CD1c-positive myeloid dendritic cell (primary cell): ENCODE measurements around the gene ZAR1L.

ENCODE experiments used
- DNase-seq: peaks from one replicate; pipeline ENCODE4 v3.0.0-alpha.2; 2016; ENCODE audit errors: extremely low spot score

ZAR1L gene

DNA sequence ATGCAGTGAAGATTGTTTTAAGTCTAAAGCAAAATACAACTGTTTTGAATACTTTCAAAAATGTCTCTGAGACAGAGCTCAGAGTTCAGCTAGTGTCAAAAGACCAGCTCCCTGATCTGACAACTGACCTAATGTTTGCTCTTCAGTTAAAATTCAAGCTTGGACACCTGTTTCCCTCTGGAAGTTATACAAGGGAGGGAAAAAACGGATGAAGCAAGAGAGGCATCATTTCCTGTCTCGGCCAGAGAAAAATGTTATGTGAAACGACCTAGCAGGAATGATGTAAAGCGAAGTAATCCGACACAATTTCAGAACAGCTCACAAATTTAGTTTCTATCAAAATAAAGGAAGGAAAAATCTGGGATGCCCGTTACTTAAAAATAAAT lies 59.4 kb downstream of the ZAR1L start:
- no peak for DNase-seq

DNA sequence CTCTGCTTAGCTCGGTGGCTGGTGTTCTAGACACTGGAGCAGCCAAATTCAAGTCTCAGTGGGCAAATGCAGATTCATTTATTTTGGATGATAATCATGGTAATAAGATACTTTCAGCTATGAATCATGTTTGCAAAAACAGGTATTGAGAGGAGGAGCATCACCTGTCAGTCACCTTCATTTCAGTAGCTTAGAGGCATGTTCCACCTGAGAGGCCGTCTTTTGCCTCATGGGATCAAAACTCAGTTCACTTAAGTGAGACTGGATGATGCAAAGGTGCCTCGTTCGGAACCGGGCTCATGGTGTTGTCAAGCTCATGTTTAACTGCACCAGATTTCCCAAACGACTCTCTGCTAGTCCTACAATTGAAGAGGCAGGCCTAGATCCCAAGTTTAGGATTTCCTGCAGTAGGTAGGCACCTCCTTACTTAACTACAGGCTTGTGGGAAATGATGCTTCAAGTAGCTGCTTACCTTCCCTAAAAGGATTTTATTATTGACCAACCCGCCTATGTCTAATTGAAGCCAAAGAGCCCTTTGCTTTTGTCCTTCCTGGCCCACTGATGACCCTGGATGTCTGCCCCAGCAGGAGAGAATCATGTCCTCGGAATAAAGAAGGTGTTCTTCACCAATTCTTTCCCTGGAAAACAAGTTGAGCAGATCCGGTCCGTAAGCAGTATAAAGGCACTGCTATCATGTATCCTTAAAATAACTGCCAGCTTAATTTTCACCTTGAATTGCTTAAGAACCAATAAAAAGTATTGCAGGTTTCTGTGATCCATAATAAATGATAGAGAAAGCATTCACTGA lies 60.0 kb downstream of the ZAR1L start:
- DNase-seq, result no peak

DNA sequence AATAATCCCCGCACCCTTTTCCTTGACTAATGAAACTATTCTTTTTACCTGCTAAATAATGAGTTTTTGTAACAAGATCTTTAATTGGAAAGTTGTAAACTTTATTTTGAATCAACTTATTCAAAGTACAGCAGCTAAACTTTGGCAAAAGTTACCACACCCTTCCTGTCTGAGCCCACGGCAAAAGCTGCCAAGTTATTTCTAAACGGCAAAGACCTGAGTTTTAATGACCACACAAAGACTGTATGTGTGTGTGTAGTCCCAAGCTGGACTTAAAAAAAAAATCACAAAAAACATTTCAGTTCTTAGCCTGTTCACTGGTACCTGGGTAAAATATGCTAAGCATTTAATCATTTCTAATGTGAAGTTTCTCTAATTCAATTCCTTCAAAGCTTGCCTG lies 60.7 kb downstream of the ZAR1L start:
- no peak for DNase-seq

DNA sequence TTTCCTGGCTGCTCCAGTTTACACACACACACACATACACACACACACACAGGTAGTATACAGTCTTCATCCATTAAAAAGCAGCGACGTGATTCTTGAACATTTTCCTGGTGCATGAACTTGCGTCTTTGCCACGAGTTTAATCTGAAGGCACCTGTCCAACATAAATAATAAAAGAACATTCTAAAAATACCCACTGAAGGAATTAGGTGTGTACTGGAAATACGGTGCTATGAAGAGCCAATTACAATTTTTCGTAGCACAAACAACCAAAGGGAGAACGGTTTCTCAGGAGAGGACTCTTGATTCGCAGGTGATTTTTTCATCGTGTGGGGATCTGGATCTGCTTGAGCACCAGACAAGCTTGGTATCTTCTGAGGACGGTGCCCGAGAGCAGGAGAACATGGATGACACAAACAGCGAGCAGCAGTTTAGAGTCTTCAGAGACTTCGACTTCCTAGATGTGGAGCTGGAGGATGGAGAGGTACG lies 61.2 kb downstream of the ZAR1L start:
- DNase-seq, result no peak
